Endothelial cell of umbilical vein (primary cell): ENCODE data around the gene PTCH1.

ENCODE experiments used
- EZH2 ChIP-seq: IDR thresholded peaks from 2 replicates; pipeline ENCODE4 v1.6.1; 2012; ENCODE audit warnings: borderline replicate concordance, low read depth, mild to moderate bottlenecking, moderate library complexity, low read length, inconsistent platforms; ENCODE audit not compliant: severe bottlenecking
- JUN ChIP-seq: IDR thresholded peaks from 2 replicates; pipeline ENCODE4 v1.6.1; 2011; ENCODE audit warnings: borderline replicate concordance, low read depth; ENCODE audit not compliant: insufficient read length, insufficient read depth
- POLR2AphosphoS5 ChIP-seq: IDR thresholded peaks from 2 replicates; pipeline ENCODE4 v1.6.1; 2012; ENCODE audit warnings: low read depth, mild to moderate bottlenecking, control low read depth, low read length, moderate library complexity; ENCODE audit not compliant: insufficient read depth

GRCh38 chr9:95452176-95452575 lies 64.6 kb downstream of the PTCH1 start:
- TF ChIP-seq POLR2AphosphoS5 (no peak), EZH2 (no peak), JUN (no peak)
